ENCODE data around the gene OR2G2.

The OR2G2 gene, protein sequence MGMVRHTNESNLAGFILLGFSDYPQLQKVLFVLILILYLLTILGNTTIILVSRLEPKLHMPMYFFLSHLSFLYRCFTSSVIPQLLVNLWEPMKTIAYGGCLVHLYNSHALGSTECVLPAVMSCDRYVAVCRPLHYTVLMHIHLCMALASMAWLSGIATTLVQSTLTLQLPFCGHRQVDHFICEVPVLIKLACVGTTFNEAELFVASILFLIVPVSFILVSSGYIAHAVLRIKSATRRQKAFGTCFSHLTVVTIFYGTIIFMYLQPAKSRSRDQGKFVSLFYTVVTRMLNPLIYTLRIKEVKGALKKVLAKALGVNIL

GRCh38 chr1:247588060-247588459 lies at the start of gene OR2G2:
Gene OR2G2, plus strand, starts transcription at chr1:247588360. Its CDS starts 0 bp downstream, at chr1:247588360.
- no peak for DNase-seq (ENCODE audit: low read depth in 2 of 2)

DNA sequence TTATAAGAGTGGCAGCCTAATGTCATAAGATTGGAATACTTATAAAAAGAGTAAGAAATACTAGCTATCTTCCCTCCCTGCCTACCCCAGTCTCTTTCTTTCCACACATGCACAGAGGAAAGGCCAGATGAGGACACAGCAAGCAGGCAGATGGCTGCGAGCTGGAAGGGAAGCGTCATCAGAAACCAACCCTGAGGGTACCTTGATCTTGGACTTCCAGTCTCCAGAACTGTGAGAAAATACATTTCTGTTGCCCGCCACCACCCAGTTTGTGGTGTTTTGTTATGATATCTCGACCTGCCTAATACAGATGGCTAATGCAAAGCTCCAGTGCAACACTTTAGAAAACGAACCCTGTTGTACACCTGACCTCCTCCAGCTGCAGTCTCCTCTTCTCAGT lies 49.6 kb upstream of the OR2G2 start:
- DNase-seq (ENCODE audit: low read depth in 2 of 2), result no peak

DNA sequence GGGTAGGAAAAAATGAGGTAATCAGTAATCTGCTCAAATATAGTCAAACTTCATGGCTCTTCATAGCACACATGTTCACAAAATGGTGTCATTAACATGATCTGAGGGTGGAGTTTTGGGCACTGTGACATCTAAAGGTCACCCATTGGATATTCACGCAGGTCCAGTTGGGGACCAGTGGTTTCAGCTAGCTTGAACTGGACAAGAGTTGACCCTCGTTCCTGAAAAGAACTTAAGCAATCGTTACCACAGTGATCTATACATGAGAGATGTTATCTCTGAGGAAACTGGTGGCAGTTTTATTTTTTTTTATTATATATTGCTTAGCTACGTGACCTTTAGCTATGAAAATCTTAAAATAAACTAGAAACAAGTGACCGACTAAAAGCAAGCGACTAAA lies 48.9 kb upstream of the OR2G2 start:
- DNase-seq (ENCODE audit: low read depth in 2 of 2), result no peak

GRCh38 chr1:247540581-247540980 lies 47.6 kb upstream of the OR2G2 start:
- no peak for DNase-seq (ENCODE audit: low read depth in 2 of 2)

DNA sequence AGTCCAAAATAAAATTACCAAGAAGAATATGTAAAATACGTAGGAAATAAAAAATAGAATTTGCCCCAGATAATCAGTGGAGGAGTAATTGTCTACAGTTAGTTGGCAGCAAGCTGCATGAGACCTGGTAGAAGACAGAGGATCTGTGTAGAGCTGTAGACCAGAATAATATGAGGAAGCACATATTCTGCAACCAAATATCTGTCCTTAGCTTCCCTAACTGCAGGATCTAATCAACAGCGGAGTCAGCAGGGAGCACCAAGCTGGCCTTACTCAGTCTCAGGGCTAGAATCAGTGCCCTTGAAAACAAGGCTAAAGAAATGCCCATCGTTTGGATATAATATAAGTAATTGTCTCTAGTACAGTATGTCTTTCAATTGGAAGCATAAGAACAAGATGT lies 45.3 kb upstream of the OR2G2 start:
- DNase-seq (ENCODE audit: low read depth in 2 of 2), result no peak

DNA sequence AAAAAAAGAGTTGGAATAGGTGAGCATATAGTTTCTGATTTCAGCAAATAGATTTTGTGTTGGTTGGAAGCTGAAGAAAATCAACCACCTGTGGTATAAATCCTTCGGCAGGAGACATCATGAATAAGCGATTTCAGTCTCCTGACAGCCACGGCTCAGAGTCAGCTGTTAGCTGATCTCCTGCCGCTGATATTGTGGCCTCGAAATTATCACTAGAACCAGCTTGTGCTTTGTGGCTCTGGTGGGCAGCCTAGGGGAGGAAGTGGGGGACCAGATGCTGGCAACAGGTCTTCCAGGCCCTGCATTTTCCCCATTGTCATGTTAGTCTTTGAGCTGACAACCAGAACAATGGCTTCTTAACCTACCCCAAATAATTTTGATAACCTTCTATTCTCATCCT lies 40.1 kb upstream of the OR2G2 start:
- no peak for DNase-seq (ENCODE audit: low read depth in 2 of 2)

GRCh38 chr1:247548769-247549182 lies 39.4 kb upstream of the OR2G2 start, which contains the start of gene GCSAML:
Gene GCSAML, plus strand, starts transcription at chr1:247549134. Its CDS starts 58 bp downstream, at chr1:247549192.
- no peak for DNase-seq (ENCODE audit: low read depth in 2 of 2)

GRCh38 chr1:247551721-247552120 lies 36.4 kb upstream of the OR2G2 start:
- DNase-seq (ENCODE audit: low read depth in 2 of 2), result no peak

DNA sequence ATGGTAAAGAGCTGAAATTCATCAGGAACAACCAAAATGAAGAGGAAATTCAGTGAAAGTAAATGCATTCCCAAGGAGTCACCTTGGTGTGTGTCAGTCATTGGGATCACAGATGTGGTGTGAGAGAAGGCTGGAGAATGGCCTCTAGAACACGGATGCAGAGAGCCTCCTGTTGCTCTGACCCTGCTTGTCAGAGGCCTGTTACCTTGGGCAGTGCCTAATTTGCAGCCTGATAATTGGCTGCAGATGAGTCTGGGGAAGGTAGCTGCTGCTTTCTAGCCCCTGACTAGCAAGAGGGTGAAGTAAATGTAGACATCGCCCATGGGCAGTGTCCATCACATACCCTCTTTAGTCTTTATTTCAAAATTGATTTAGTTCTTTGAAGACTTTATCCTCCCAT lies 35.9 kb upstream of the OR2G2 start:
- DNase-seq (ENCODE audit: low read depth in 2 of 2), result no peak

DNA sequence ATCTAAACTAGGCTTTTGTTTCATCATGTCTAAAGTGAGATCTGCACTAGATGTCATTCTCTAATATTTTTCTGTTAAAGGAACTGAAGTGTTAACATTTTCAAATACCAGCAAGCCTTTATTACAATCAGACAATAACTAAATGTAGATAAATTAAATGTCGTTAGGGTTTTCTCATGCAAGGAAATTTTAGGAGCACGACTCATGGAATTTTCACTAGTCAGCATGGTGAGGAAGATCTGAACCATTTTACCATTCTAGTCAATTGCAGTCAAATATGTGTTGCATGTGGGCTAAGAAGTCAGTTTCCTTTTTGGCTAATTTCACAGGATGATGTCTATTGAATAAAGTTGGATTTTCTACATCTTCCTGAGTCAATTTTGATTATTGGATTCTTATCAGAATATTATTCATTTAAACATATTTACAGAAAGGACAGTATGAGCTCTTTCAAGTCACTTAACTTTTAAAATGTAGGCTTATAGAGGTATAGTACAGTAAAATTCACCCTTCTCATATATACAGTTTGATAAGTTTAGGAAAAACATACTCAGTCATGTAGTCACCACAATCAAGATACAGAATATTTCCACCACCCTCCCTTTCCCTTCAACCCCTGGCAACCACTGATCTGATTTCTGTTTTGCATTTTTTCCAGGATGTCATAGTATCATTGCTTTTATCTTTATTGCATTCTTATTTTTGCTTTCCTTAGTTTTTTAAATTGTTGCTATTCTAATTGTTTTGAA lies 30.1 kb upstream of the OR2G2 start:
- no peak for DNase-seq (ENCODE audit: low read depth in 2 of 2)

DNA sequence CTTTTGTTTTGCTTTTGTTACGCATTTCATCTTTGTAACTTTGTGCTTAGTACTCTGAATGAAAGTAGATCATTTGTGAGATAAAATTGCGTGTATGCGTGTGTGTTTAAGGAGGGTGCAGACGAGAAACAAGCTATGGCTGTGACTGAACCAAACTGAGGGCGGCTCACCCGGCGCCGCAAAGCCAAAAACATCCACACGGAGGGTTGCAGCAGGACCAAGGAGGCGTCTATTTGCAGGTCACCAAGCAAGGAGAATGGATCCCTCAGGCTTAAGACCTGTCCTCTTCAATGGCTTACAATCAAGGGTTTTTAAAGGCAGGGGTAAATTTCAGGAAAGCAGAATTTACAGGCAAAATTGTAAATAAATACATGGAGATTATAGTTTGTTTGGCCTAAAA lies 26.4 kb upstream of the OR2G2 start:
- DNase-seq (ENCODE audit: low read depth in 2 of 2), result no peak

GRCh38 chr1:247562198-247562597 lies 26.0 kb upstream of the OR2G2 start:
- DNase-seq (ENCODE audit: low read depth in 2 of 2), result no peak

DNA sequence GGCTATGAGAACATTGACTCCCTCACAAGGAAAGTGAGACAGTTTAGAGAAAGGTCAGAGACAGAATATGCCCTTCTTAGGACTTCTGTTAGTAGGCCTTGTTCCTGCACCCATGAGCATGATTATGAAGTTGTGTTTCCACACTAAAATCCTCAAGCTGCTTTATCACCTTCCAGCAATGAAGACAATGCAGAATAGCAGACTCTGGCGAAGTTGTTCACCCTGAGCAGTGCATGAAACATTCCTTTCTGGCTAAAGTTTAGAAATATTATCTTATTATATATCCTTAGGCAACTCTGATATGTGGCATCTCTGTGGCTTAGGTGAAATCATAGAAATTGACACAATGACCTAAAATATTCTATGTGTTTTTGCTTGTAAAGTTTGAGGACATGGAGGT lies 13.9 kb upstream of the OR2G2 start:
- DNase-seq (ENCODE audit: low read depth in 2 of 2), result no peak

DNA sequence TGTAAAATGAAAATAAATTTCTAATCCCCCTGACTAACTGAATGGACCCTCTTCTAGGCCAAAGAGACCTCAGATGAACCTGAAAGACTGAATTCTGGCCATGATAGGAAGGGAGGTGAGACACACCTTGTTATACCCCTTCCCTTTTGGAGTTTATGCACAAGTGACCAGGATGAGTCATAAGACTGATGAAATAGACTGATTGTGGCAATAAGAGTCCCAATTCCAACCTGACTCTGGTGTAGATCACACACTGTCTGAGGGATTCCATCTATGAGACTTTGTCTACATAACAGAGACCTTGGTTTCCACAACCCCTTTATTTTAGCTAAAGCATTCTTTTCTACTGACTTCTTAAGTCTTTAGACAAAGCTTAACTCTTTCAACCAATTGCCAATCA lies 13.5 kb upstream of the OR2G2 start:
- DNase-seq (ENCODE audit: low read depth in 2 of 2), result no peak

DNA sequence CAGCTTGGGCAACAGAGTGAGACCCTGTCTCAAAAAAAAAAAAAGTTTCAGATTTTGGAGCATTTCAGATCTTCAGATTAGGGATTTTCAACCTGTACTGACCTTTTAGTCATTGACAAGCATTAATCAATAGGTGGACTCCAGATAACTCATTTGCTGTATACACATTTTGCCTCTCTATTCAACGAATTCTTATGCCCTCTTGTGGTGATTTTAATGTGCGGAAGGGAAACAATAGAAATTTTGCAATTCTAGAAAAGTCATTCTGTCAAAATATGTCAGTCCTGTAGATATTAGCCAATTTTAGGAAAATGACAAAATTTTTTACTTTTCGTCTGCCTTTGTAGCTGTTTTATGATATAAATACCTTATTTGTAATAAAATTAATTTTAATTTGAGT lies 11.6 kb upstream of the OR2G2 start:
- no peak for DNase-seq (ENCODE audit: low read depth in 2 of 2)

GRCh38 chr1:247578946-247579460 lies 9.2 kb upstream of the OR2G2 start:
- DNase-seq (ENCODE audit: low read depth in 2 of 2), result no peak

DNA sequence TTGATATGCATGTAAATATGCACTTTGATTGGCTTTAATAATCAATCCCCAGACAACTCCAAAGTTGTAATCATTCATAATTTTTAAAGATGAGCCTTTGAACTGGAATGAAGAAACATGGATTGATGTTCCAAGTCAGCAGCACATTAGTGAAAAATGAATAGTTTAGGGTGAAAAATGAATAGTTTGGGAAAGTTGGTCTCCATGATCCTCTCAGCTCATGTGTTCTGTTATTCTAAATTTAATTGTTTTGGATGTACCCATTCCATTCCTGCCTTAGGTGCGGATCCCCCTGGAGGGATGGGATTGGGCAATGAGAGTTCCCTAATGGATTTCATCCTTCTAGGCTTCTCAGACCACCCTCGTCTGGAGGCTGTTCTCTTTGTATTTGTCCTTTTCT lies 17.1 kb downstream of the OR2G2 start, which contains the start of gene OR2G3:
Gene OR2G3, plus strand, starts transcription at position 301 of the 400 bp plus-strand sequence. Its CDS starts 0 bp downstream, at position 301.
- no peak for DNase-seq (ENCODE audit: low read depth in 2 of 2)

DNA sequence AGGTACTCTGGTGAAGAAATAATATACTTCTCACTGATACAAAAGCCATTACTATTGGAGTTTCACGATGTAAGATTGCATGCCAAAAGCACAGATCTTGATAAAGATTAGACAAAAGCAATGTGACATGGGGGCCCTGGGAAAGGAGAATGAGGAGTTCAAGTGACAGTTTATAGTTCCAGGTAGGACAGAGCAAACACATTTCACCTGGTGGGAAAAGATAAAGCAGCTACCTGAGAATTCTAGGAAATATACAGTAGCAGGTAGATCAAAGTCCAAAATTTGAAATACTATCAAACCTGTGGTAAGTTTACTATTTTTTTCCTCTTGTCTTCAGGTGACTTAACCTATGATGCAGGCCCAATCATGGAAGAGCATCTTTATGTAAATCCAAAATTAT lies 25.2 kb downstream of the OR2G2 start:
- DNase-seq (ENCODE audit: low read depth in 2 of 2), result no peak

- DNase-seq (ENCODE audit: low read depth in 2 of 2), result no peak
Measured at GRCh38 chr1:247614625-247615024, 26.5 kb downstream of the OR2G2 start.

DNA sequence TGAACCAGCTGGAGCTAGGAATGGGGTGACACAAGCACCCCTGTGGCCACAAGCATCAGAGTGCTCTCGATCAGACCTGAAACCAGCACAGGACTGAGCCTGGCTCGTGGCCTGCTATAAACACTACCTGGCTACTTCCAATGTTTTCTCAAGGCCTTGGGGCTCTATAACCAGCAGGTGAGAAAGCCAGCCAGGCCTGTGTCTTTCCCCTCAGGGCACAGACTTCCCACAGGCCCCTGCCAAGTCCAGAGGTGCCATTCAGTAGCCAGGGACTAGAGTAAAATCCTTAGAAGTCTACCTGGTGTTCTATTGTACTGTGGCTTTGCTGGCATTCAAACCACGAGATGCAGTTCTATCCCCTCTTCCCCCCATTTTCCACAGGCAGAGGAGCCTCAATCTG lies 39.8 kb downstream of the OR2G2 start:
- no peak for DNase-seq (ENCODE audit: low read depth in 2 of 2)

GRCh38 chr1:247638011-247638410 lies 49.9 kb downstream of the OR2G2 start:
- DNase-seq (ENCODE audit: low read depth in 2 of 2), result no peak

DNA sequence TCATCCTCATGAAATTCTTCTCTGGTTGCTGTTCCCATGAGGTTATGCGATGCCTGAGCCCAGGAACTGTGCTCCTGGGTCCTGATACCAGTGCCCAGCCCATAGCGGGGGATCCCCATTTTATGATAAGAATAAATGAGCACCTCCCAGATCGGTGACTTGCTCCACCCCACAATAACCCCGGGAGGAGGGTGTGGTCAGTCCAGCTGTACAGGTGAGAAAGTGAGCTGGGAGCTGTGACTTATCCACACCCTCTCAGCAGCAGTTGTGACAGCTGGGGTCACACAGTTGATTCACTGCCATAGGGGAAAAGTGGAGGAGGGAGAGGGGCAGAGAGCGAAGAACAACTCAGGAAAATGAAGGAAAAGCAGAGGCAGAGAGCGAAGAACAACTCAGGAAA lies 50.6 kb downstream of the OR2G2 start:
- no peak for DNase-seq (ENCODE audit: low read depth in 2 of 2)

Data from stimulated activated CD8-positive, alpha-beta memory T cell treated with anti-CD3 and anti-CD28 coated beads, Interleukin-2, amount 100 ng/mL, for 48 hours (primary cell).